IMR-90 (cell line): ENCODE measurements around the gene CASP7. TPM values are rescaled to one million over a fixed set of nuclear protein-coding genes. Genes with fewer than 3 reads are reported as not detected.

ENCODE experiments used
- ATAC-seq: fragments of 200-7000 bp; cut with Tn5 transposase; 2 replicates; pipeline ENCODE4 v1.9.1; 2020; ENCODE audit warnings: low read depth, mild to moderate bottlenecking, moderate library complexity
- BruUV-seq: library from RNA; stranded (reverse); fragments of 400-500 nt; replicated peaks from 2 replicates; lab custom pipeline; 2021; lab: Mats Ljungman, UMichigan
- CTCF ChIA-PET: fragments of 300-600 bp; formaldehyde crosslinking; extraction: SDS; loops from one replicate; lab custom pipeline; 2021; ENCODE audit warnings: antibody characterized with exemption; lab: Yijun Ruan, JAX
- POLR2A ChIA-PET: fragments of 300-600 bp; sonication (Branson Sonifier 250); formaldehyde crosslinking; loops from one replicate; lab custom pipeline; 2022; ENCODE audit warnings: antibody characterized with exemption; ENCODE audit not compliant: unreplicated experiment; lab: Charles Lee
- DNase-seq: peaks from one replicate; pipeline ENCODE4 v3.0.0; 2013
- H2AFZ ChIP-seq: replicated peaks from 2 replicates; pipeline ENCODE3; 2013; ENCODE audit warnings: low read length, mild to moderate bottlenecking; ENCODE audit not compliant: poor library complexity
- H2AK5ac ChIP-seq: 2 replicates; pipeline ENCODE4 v1.6.1; 2013; ENCODE audit warnings: low read depth, low read length, inconsistent platforms
- H2AK9ac ChIP-seq: replicated peaks from 2 replicates; pipeline ENCODE3; 2013; ENCODE audit warnings: mild to moderate bottlenecking, low read depth, low read length, moderate library complexity; ENCODE audit not compliant: poor library complexity
- H2BK120ac ChIP-seq: 2 replicates; pipeline ENCODE4 v1.6.1; 2013; ENCODE audit warnings: low read depth, low read length, inconsistent platforms
- H2BK15ac ChIP-seq: 3 replicates; pipeline ENCODE4 v1.6.1; 2013; ENCODE audit warnings: low read depth, low read length, inconsistent platforms
- H2BK20ac ChIP-seq: 2 replicates; pipeline ENCODE4 v1.6.1; 2013; ENCODE audit warnings: low read depth, mild to moderate bottlenecking, inconsistent platforms, low read length, moderate library complexity
- H2BK5ac ChIP-seq: 2 replicates; pipeline ENCODE4 v1.6.1; 2013; ENCODE audit warnings: mild to moderate bottlenecking, low read depth, low read length, inconsistent platforms; ENCODE audit not compliant: poor library complexity, severe bottlenecking
- H3K14ac ChIP-seq: replicated peaks from 2 replicates; pipeline ENCODE4 v1.6.1; 2013; ENCODE audit warnings: low read depth, low read length, inconsistent platforms
- H3K18ac ChIP-seq: 2 replicates; pipeline ENCODE4 v1.6.1; 2013; ENCODE audit warnings: low read depth, low read length, control low read depth
- H3K23ac ChIP-seq: 2 replicates; pipeline ENCODE4 v1.6.1; 2013; ENCODE audit warnings: low read depth, low read length, inconsistent platforms
- H3K27ac ChIP-seq: 2 replicates; pipeline ENCODE4 v1.5.1; 2013; ENCODE audit warnings: mild to moderate bottlenecking, control low read depth, low read length; ENCODE audit not compliant: insufficient read depth
- H3K27me3 ChIP-seq: 2 replicates; pipeline ENCODE4 v1.6.1; 2013; ENCODE audit warnings: low read length; ENCODE audit not compliant: control insufficient read depth, insufficient read depth
- H3K36me3 ChIP-seq: 2 replicates; pipeline ENCODE4 v1.6.1; 2013; ENCODE audit warnings: low read length, mixed read lengths; ENCODE audit not compliant: control insufficient read depth, insufficient read depth
- H3K4ac ChIP-seq: 2 replicates; pipeline ENCODE4 v1.6.1; 2013; ENCODE audit warnings: low read depth, low read length, inconsistent platforms
- H3K4me1 ChIP-seq: 2 replicates; pipeline ENCODE4 v1.6.1; 2013; ENCODE audit warnings: low read length, mixed read lengths; ENCODE audit not compliant: control insufficient read depth, insufficient read depth
- H3K4me2 ChIP-seq: 2 replicates; pipeline ENCODE4 v1.6.1; 2013; ENCODE audit warnings: low read depth, mild to moderate bottlenecking, control low read depth, low read length, moderate library complexity
- H3K4me3 ChIP-seq: 2 replicates; pipeline ENCODE4 v1.5.1; 2013; ENCODE audit warnings: low read depth, mild to moderate bottlenecking, control low read depth, low read length, moderate library complexity; ENCODE audit not compliant: insufficient read depth
- H3K56ac ChIP-seq: 2 replicates; pipeline ENCODE4 v1.6.1; 2013; ENCODE audit warnings: low read length, inconsistent platforms; ENCODE audit not compliant: insufficient read depth; ENCODE audit errors: extremely low read depth
- H3K79me1 ChIP-seq, 2 experiments: 2 replicates each; pipeline ENCODE4 v1.6.1; 2013; ENCODE audit warnings: low read length in 2 of 2, inconsistent platforms in 1 of 2, low read depth in 1 of 2
- H3K9ac ChIP-seq: 2 replicates; pipeline ENCODE4 v1.6.1; 2013; ENCODE audit warnings: low read depth, low read length, control low read depth
- H3K9me1 ChIP-seq: 2 replicates; pipeline ENCODE4 v1.6.1; 2013; ENCODE audit warnings: low read length, inconsistent platforms; ENCODE audit not compliant: insufficient read depth
- H3K9me3 ChIP-seq: 2 replicates; pipeline ENCODE4 v1.6.1; 2013; ENCODE audit warnings: low read length; ENCODE audit not compliant: control insufficient read depth, insufficient read depth
- H4K20me1 ChIP-seq: 2 replicates; pipeline ENCODE4 v1.6.1; 2013; ENCODE audit warnings: low read length, inconsistent platforms; ENCODE audit not compliant: insufficient read depth
- H4K5ac ChIP-seq: 2 replicates; pipeline ENCODE4 v1.6.1; 2013; ENCODE audit warnings: mild to moderate bottlenecking, low read depth, low read length, control low read depth
- H4K8ac ChIP-seq, 2 experiments: 2 replicates each; pipeline ENCODE4 v1.6.1; 2013; ENCODE audit warnings: low read depth in 2 of 2, low read length in 2 of 2, control low read depth in 1 of 2, inconsistent platforms in 1 of 2
- H4K91ac ChIP-seq: 2 replicates; pipeline ENCODE4 v1.6.1; 2013; ENCODE audit warnings: low read depth, low read length, inconsistent platforms; ENCODE audit not compliant: insufficient read depth
- BHLHE40 ChIP-seq: fragments of 150-350 bp; IDR thresholded peaks from 2 replicates; pipeline ENCODE4 v1.6.1; 2016; ENCODE audit warnings: mild to moderate bottlenecking, low read depth, low read length
- CEBPB ChIP-seq: IDR thresholded peaks from 2 replicates; pipeline ENCODE4 v1.6.1; 2012; ENCODE audit warnings: low read depth, low read length, improper control_type of control experiment
- CHD1 ChIP-seq: IDR thresholded peaks from 2 replicates; pipeline ENCODE4 v1.6.1; 2012; ENCODE audit warnings: low read depth, low read length, improper control_type of control experiment
- FOS ChIP-seq: fragments of 150-350 bp; IDR thresholded peaks from 2 replicates; pipeline ENCODE4 v1.6.1; 2016; ENCODE audit warnings: low read depth, low read length
- MAFK ChIP-seq: IDR thresholded peaks from 2 replicates; pipeline ENCODE4 v1.6.1; 2012; ENCODE audit warnings: low read depth, low read length, improper control_type of control experiment
- MAZ ChIP-seq: IDR thresholded peaks from 2 replicates; pipeline ENCODE4 v1.6.1; 2012; ENCODE audit warnings: low read depth, mild to moderate bottlenecking, low read length, improper control_type of control experiment, moderate library complexity, borderline replicate concordance
- MXI1 ChIP-seq: IDR thresholded peaks from 2 replicates; pipeline ENCODE4 v1.6.1; 2012; ENCODE audit warnings: low read depth, mild to moderate bottlenecking, low read length, moderate library complexity, borderline replicate concordance
- NFE2L2 ChIP-seq: fragments of 150-350 bp; IDR thresholded peaks from 2 replicates; pipeline ENCODE4 v1.6.1; 2016; ENCODE audit warnings: low read depth, mild to moderate bottlenecking, low read length
- POLR2A ChIP-seq: IDR thresholded peaks from 2 replicates; pipeline ENCODE4 v1.6.1; 2012; ENCODE audit warnings: mild to moderate bottlenecking, low read depth, low read length
- RAD21 ChIP-seq: IDR thresholded peaks from 2 replicates; pipeline ENCODE4 v1.6.1; 2012; ENCODE audit warnings: low read length, improper control_type of control experiment
- RCOR1 ChIP-seq: IDR thresholded peaks from 2 replicates; pipeline ENCODE4 v1.6.1; 2012; ENCODE audit warnings: mild to moderate bottlenecking, low read length, improper control_type of control experiment; ENCODE audit not compliant: insufficient replicate concordance
- RFX5 ChIP-seq: IDR thresholded peaks from 2 replicates; pipeline ENCODE4 v1.8.0; 2012; ENCODE audit warnings: low read depth, mild to moderate bottlenecking, low read length, moderate library complexity
- SMC3 ChIP-seq: fragments of 150-350 bp; IDR thresholded peaks from 2 replicates; pipeline ENCODE4 v1.6.1; 2016; ENCODE audit warnings: low read depth, mild to moderate bottlenecking, antibody characterized with exemption, low read length, moderate library complexity
- WGBS, 2 experiments: methylation state at CpG; one replicate each; pipeline versions ENCODE4 v1.1.5 to v1.1.7; 2013; ENCODE audit warnings: missing lambda C conversion rate in 2 of 2; ENCODE audit not compliant: insufficient read length in 1 of 2; ENCODE audit errors: extremely low coverage in 2 of 2; 5-methylcytosine and 5-hydroxymethylcytosine counted together
- dilution Hi-C: fragments of 300-500 bp; cut with HindIII; formaldehyde crosslinking; loops from one replicate; pipeline ENCODE4 v1.14.3; 2018; ENCODE audit warnings: low sequenced_read_pairs; ENCODE audit not compliant: unreplicated experiment
- in situ Hi-C: fragments of 300-500 bp; cut with MboI; formaldehyde crosslinking; loops from 3 replicates; pipeline ENCODE4 v1.14.3; 2019; ENCODE audit warnings: low sequenced_read_pairs, inconsistent platforms, mixed read lengths
- intact Hi-C: fragments of 100-400 bp; cut with micrococcal nuclease; formaldehyde crosslinking; loops from 2 replicates; pipeline ENCODE4 v1.10.0; 2022
- polyA plus RNA-seq, 3 experiments: library from polyadenylated mRNA; depleted of rRNA; stranded (reverse); fragments of >200 nt; gene quantifications; 2 replicates each; pipeline ENCODE4 v1.2.3, GENCODE V29; 2012; ENCODE audit warnings: low replicate concordance in 1 of 3
- total RNA-seq: library from RNA; depleted of rRNA; stranded (reverse); fragments of >200 nt; gene quantifications from 2 replicates; pipeline ENCODE4 v1.2.3, GENCODE V29; 2012
- TF ChIP-seq, protein P1 (sequence below): fragments of 150-350 bp; IDR thresholded peaks from 2 replicates; pipeline ENCODE4 v1.6.1; 2017; ENCODE audit warnings: mild to moderate bottlenecking, antibody characterized with exemption, low read length, low read depth
- TF ChIP-seq, protein P2 (sequence below): conservative IDR thresholded peaks from 2 replicates; pipeline ENCODE4 v1.5.1; 2012; ENCODE audit warnings: mild to moderate bottlenecking, low read depth, low read length, improper control_type of control experiment
- TF ChIP-seq, protein P3 (sequence below): fragments of 150-350 bp; IDR thresholded peaks from 2 replicates; pipeline ENCODE4 v1.6.1; 2016; ENCODE audit warnings: low read depth, mild to moderate bottlenecking, low read length, moderate library complexity, borderline replicate concordance

Gene CASP7
- total and polyA plus RNA-seq, 2 of the 4 experiments (the other 2 are of a cell fraction): 15.1 to 16.7 TPM

DNA sequence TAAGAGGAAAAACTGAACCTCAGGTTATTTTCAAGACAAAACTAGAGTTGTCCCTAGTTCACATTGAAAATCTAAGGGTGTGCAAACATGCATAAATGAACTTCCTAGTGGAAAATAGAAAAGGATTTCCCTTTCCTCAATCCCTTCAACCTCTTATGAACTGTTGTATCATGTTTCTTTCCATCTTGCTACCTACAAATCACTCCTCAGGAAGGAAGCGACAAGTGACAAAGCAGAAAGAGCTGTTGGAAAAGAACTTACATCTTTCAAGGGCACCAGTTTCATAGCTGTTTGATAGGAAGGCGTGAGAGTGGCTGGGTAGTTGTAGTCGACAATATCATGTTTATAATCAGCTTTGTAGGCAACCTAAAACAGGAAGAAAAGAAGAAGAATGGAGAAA is 39.7 kb upstream of the CASP7 start:
- DNase-seq (no peak), ATAC-seq (no peak)
- POLR2A ChIA-PET: interaction anchor here (0.6 kb wide), 1 partner anchor 19 kb away, joined by 3 read pairs; no protein-coding TSS in a partner anchor
- Histone ChIP-seq H3K36me3 (no peaks in the 10 kb centered on the region), H3K14ac (no peak overlapping the region), H3K4me1 (0 out of 2 replicates have a peak, but pooled peaks cover 3% of the 10 kb centered on the region), H3K4me2 (no peak overlapping the region), H4K20me1 (no peaks in the 10 kb centered on the region), H3K18ac (no peak overlapping the region), H3K9me3 (no peaks in the 10 kb centered on the region), H4K91ac (no peak overlapping the region), H2BK120ac (no peak overlapping the region), H3K27me3 (peaks cover 19% of the 10 kb centered on the region), H3K79me1 (no peaks in the 10 kb centered on the region), H2BK15ac (no peak overlapping the region), H3K9ac (no peak overlapping the region), H2BK20ac (no peak overlapping the region), H3K56ac (no peak overlapping the region), H3K4me3 (no peak overlapping the region), H2AK5ac (no peak overlapping the region), H4K5ac (no peak overlapping the region), H2AK9ac (no peak overlapping the region), H3K23ac (no peak overlapping the region), H4K8ac (no peak overlapping the region), H2AFZ (no peak overlapping the region), H3K27ac (no peak overlapping the region), H2BK5ac (no peak overlapping the region), H3K4ac (no peak overlapping the region), H3K9me1 (no peaks in the 10 kb centered on the region)
- in situ Hi-C loops: no loop called here
- WGBS, 2 experiments: no CpG with 5 or more reads among the region's 3 CpGs
- BruUV-seq: no TSS peak
- intact Hi-C loops: no loop called here
- dilution Hi-C loops: no loop called here
- no peak for TF ChIP-seq POLR2A
- no peak for TF ChIP-seq MAZ
- no peak for TF ChIP-seq RAD21
- no peak for TF ChIP-seq BHLHE40
- no peak for TF ChIP-seq CHD1
- TF ChIP-seq RFX5: no peak
- no peak for TF ChIP-seq MAFK
- TF ChIP-seq, protein P1, sequence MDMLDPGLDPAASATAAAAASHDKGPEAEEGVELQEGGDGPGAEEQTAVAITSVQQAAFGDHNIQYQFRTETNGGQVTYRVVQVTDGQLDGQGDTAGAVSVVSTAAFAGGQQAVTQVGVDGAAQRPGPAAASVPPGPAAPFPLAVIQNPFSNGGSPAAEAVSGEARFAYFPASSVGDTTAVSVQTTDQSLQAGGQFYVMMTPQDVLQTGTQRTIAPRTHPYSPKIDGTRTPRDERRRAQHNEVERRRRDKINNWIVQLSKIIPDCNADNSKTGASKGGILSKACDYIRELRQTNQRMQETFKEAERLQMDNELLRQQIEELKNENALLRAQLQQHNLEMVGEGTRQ: no peak
- no peak for TF ChIP-seq NFE2L2
- no peak for TF ChIP-seq CEBPB
- TF ChIP-seq, protein P2, sequence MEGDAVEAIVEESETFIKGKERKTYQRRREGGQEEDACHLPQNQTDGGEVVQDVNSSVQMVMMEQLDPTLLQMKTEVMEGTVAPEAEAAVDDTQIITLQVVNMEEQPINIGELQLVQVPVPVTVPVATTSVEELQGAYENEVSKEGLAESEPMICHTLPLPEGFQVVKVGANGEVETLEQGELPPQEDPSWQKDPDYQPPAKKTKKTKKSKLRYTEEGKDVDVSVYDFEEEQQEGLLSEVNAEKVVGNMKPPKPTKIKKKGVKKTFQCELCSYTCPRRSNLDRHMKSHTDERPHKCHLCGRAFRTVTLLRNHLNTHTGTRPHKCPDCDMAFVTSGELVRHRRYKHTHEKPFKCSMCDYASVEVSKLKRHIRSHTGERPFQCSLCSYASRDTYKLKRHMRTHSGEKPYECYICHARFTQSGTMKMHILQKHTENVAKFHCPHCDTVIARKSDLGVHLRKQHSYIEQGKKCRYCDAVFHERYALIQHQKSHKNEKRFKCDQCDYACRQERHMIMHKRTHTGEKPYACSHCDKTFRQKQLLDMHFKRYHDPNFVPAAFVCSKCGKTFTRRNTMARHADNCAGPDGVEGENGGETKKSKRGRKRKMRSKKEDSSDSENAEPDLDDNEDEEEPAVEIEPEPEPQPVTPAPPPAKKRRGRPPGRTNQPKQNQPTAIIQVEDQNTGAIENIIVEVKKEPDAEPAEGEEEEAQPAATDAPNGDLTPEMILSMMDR: no peak
- TF ChIP-seq FOS: no peak
- TF ChIP-seq, protein P3, sequence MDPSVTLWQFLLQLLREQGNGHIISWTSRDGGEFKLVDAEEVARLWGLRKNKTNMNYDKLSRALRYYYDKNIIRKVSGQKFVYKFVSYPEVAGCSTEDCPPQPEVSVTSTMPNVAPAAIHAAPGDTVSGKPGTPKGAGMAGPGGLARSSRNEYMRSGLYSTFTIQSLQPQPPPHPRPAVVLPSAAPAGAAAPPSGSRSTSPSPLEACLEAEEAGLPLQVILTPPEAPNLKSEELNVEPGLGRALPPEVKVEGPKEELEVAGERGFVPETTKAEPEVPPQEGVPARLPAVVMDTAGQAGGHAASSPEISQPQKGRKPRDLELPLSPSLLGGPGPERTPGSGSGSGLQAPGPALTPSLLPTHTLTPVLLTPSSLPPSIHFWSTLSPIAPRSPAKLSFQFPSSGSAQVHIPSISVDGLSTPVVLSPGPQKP: no peak
- TF ChIP-seq SMC3: no peak
- TF ChIP-seq MXI1: no peak
- no peak for TF ChIP-seq RCOR1
- CTCF ChIA-PET: no interaction called here
